RPMI7951 (cell line): Measurements from ENCODE around the gene RHO. TPM values are rescaled to one million over a fixed set of nuclear protein-coding genes. Genes with fewer than 3 reads are reported as not detected.
A peak's percentile ranks its signal among the peaks of the same experiment; 100 is the strongest.

Experiments used
- DNase-seq: peaks from one replicate; pipeline ENCODE4 v3.0.0-alpha.2; 2012; ENCODE audit warnings: low read depth
- total RNA-seq: library from RNA; depleted of rRNA; stranded (reverse); fragments of >200 nt; shearing (Covaris generic); gene quantifications from 2 replicates; pipeline ENCODE4 v1.2.3, GENCODE V29; 2014

RHO gene
- total RNA-seq, 1 experiment from 2014 or later: not detected

DNA sequence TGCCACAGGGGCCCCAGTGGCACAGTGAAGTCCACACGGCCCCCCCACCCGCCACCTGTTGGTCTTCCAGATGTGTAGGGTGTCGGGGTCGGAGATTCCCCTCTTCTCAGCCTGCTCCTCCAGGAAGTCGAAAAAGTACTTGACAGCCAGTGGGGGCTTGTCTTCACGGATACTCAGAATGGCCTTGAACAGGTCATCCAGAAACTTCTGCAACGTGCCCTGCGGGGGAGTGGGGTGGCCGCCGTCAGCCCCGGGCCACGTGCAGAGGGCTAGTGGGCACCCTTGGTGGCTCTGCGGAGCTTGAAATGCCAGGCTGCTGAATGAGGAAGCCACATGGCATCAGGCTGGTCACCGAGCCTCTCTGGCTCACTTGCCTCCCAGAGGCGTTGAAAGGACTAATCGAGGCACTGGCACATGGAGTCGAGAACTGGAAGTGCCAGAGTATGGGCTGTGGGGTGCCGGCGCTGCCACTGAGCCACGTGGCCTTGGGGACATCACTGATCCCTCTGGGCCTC is 31.2 kb downstream of the RHO start:
- DNase-seq: no peak

DNA sequence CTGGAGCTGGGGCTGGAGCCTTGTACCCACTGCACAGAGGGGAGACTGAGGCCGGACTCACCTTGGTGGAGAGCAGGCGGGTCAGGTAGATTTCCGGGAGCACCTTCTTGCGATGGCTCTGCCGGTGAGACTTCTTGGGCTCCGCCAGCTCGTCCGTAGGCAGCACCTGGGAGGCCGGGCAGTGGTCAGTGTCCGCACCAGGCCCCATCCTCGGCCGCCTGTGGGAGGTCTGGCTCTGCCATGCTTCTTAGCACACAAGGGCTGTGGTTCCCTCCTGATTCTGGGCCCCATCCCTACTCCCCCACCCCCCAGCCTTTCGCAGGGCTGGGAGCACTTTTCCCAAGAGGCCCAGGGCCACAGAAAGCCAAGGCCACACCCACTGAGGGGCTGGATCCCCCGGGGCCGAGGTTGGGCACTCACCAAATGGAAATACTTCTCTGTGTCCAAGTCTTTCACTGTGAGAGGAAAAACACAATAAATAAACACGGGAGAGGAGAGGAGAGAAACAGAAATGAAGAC is 31.9 kb downstream of the RHO start:
- DNase-seq: peak; percentile 94

DNA sequence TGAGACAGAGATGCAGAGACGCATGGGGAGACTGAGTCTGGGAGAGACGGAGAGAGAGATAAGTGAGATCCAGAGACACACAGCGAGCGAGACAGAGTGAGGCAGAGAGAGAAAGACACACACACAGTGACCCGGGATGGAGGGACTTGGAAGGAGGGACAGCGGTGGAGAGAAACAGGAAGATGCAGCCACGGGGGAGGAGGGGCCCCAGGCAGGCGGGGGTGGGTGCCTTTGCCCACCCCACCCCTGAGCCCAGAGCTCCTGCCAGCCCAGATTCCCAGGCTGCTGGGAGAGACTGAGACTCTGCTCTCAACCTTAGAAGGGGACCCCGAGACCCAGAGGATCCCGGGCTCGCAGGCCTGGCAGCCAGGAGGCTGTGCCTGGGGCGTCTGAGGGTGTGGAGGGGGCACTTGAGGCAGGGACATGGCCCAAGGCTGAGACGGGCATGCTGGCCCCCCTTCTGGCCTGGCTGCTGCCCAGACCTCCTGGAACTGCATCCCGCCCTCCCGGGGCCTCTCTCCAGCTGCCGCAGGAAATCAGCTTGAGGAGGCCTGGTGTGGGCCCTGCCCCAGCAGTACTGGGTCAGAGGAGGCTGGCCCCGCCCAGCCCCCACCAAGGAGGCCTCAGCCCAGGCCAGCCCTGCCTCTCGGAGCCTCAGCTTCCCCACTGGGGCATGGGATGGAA is 32.6 kb downstream of the RHO start:
- peak; percentile 94 for DNase-seq

DNA sequence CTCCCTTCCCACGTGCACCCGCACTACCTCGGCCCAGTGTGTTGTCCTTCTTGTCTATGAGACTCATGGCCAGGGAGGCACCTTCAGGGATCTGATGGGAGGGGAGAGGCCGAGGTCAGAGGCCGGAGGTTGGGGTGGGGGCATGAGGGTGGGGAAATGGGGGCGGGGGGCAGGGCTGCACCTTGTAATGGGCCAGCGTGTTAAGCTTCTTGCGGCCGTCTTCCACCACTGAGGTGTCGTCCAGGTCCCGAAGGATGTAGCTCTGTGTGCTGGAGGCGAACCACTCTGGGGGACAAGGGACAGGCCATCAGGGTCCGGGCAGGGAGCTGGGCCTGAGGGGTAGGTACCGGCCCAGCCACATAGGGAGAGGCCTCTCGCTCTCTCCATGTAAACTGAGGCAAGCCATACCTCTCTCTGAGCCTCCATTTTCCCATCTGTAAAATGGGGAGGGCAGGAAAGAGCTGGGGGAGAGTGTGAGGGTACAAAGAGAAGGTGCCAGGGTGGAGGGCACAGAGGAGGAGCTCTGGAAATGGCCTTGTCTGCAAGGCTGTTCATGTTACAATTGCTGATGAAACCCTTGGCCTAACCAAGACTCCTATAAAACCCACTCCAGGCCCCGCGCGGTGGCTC is 33.3 kb downstream of the RHO start:
- DNase-seq: no peak

DNA sequence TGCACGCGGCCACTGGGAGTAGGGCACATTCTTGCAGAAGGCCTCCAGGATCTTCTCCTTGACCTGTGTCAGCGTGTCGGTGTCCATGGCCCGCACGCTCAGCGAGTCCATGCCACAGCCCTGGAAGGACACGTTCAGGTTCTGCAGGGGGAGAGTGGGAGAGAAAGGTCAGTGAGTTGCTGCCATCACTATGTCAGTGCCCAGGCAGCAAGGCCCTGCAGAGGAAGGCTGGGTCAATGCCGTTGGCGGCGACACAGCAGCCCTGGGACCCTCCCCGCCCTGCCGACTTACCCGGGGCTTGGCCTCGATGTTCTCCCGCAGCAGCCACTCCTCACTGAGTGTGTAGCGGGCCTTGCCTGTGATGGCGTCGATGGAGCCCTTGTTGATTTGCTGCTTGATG is 34.4 kb downstream of the RHO start:
- no peak for DNase-seq

DNA sequence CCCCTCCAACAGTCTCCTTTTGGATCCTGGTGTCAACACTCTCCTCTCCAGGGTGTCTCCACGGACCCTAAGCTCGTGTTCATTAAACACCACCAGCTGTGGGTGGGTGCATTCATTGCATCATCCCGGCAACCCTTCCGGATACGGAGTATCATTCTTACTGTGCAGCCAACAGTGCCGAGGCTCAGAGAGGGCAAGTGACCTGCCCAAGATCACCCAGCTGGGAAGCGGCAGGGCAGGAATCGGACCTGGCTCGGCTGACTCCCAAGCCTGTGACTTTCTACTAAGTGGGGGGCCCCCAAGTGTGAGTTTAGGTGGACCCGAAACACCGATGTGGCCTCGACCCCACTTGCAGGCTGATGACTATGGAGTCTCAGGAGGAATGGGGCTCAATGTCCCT is 34.9 kb downstream of the RHO start:
- DNase-seq: no peak

DNA sequence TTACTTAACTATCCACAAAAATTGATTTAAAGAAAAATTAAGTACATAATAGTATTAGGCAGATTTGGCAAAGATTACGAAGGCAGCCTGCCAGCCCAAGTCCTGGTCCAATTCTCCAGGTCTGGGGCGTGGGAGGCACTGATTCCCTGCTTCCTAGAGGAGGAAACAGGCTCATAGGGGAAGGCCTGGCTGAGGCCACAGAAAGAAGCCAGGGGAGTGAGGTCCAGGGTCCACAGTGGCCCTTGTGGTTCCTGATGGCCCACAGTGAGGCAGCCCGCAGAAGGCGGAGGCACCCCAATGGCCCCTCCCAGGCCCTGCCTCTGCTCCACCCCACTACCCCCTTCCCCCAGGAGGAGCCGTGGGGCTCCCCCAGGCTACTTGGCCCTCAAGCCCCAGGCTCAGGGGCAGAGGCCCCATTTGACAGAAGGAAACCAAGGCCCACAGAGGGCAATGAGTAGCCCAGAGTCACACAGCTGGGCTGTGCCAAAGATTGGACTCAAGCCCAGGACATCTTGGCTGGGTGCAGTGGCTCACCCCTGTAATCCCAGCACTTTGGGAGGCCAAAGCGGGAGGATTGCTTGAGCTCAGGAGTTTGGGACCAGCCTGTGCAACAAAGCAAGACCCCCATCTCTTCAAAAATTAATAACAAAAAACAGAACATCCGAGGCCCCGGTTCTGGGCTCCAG is 35.6 kb downstream of the RHO start:
- no peak for DNase-seq

DNA sequence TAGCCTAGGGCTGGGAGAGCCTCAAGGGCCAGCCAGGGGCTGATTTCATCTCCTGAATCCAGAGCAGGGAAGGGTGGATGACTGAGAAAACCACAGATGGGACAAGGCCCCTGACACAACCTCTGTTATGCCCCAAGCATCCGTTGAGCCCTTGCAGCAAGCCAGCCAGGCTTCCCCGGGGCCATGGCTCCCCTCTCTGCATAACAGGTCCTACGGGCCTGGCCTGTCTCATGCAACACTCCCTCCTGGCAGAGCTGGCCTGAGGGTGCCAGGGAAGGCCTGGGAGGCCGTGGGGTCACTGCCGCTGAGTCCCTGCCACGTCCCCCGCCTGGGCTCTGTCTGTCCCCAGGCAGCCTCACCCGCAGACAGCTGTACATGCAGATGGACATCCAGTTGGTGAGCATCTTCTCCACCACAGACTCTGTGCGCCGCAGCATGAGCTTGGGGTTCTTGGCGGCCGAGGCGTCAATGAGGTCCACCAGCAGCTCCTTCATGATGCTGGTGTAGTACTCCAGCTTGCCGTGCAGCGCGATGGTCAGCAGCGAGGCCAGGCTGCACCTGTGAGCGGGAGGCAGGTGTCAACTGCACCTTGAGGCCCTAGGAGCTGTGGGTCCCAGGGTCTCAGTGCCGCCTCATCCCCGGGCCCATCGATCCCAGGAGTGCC is 36.7 kb downstream of the RHO start:
- DNase-seq: no peak

DNA sequence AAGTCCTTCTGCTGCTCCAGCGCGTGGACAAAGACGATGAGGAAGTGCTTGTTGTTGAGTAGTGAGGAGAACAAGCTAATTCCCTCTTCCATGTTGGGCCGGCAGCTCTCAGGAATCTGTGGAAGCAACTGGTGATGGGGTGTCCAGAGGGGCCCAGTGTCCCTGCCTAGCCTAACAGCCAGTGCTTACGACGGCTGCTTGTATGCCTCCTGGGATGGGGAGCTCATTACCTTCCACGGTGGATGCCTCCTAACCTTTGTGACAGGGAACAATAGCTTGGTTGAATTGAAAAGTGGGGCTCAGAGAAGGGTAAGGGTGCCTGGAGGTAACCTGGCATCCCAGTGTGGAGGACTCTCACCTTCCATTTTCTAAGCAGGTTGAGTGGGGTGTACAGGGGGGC is 37.5 kb downstream of the RHO start:
- no peak for DNase-seq

DNA sequence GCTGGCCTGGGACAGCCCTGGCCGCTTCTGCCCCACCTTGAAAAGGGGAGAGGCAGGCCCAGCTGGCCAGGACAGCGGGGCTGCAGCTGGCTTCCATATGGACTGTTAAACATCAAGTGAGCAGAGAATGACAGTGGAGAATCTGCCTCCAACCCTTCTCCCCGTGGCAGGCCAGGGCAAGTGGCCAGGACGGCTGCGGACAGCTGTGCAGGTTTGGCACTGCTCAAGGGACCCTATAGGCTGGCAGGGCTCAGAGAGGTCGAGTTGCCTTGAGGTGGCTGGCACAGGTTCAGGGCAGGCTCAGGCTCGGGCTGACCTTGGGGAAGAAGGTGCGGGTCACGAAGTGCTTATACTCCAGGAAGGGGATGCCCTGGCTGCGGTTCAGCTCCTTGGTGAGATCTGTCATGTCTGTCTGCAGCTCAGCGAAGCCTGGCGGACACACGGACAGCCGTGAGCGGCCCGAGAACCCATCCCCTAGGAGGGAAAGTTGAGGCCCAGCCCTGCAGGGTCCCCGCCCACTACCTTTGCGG is 38.8 kb downstream of the RHO start:
- peak; percentile 68 for DNase-seq

DNA sequence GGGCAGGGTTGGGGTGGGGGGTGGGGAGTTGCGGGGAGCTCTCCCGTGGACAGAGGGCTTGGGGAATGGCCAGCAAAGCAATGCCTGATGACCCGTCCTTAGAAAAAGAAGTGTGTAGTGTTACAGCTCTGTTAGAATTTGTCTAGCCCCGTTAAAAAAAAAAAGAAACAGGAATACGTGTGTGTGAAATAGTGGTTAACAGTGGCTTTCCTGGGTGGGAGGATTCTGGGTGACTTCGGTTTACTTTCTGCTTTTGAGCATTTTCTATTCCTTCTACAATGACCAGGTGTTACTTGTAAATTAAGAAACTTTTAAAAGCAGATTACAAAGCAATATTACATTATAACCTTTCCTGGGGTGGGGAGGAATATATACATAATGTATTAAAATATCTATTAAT is 39.5 kb downstream of the RHO start:
- no peak for DNase-seq

DNA sequence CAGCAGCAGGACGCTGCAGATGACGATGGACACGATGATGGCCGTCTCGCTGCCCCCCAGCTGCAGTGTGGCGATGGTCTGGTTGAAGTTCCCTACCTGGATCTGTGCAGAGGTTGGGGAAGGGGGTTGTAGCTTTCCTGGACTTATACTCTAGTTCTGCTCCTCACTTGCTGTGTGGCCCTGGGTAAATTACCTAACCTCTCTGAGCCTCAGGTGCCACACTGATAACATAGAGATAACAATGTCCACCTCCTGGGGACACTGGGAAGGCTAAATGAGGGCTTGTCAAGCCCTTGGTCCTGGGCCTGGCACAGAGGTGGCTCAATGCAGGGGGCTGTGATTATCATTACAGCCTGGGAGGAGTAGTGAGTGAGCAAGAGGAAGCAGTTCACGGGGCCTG is 41.4 kb downstream of the RHO start:
- no peak for DNase-seq

DNA sequence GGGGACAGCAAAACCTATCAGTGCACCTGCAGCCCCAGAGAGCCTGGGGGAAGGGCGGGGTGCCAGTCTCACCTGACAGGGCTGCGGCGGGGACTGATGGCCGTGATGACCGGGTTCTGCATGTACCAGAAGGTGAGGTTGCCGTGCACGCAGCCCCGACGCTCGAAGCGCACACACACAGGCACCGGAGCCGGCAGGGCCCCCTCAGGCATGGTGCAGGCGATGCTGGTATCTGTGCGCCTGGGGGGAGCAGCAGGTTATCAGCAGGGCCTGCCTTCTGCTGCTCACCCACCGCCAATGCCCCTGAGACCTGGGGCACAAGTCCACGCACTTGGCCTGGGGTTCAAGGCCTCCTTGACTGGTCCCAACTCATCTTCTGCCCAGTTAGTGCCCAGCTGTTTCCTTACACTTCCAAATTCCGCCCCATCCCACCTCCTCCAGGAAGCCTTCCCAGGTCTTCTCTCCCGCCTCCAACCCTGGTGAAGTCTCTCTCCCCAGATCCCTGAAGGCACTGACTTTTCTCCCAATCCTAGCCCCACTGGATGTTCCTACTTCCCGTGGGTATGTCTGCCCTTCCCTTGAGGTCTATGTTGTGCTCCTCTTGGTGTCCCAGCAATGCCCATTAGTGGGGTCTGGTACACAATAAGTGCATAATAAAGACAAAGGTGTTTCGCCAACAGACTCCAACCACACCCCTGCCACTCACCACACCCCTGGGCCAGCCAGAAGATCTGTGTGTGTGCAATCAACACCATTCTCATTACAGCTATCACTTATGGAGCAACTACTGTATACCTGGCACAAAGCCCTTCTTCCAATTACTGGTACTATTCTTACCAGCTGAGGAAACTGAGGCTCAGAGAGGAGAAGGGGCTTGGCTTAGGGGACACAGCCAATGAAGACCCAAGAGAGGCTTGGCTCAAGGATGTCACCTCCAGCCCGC is 43.4 kb downstream of the RHO start:
- DNase-seq: no peak

DNA sequence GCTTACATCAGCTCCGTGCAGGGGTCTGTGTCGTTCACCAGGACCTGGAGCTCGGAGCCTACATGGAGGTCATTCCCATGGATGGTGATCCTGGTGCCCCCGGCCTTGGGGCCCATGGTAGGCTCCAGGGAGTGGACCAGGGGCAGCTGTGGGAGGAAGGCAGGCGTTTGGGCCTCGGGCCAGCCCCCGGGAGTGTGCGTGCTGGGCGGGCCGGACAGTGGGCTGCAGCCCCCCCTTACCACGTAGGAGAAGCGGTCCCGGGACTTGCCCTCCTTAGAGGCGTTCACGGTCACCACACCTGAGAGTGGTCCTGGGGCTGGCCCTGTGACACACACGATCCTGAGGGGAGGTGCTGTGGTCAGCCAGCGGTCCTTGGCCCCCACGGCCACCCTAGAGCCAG is 44.2 kb downstream of the RHO start:
- DNase-seq: no peak

DNA sequence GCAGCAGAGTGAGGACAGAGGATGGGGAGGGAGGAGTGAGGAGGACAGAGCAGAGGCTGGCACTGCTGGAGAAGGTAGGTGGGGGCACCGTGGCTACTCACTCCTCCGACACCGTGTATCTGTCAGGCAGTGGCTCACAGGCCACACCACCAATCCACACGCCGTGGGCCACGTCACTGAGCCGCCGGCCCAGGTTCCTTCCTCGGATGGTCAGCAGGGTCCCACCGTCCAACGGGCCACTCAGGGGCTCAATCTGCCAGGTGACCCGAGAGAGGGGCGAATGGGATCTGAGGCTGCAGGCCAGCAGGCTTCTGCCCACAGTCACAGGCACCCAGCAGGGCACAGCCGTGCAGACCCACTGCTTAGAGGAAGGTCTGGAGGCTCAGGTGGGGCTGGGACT is 45.1 kb downstream of the RHO start:
- DNase-seq: no peak

DNA sequence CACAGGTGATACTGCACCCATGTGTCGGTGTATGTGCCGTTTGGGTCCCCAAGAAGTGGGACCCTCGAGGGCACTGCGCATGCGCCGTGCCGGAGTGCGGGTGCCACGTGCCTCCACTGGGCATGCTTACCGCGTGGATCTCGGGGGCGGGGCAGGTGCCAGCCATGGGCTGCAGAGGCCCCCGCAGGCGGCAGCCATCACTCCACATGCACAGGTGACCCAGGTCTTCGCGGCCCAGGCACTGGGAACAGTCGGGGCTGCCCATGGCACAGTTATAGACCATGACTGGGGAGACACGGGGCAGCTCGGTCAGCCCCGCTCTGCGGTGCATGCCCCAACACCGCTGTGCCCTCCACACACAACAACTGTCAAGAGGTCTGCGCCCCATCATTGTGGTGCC is 45.8 kb downstream of the RHO start:
- no peak for DNase-seq

DNA sequence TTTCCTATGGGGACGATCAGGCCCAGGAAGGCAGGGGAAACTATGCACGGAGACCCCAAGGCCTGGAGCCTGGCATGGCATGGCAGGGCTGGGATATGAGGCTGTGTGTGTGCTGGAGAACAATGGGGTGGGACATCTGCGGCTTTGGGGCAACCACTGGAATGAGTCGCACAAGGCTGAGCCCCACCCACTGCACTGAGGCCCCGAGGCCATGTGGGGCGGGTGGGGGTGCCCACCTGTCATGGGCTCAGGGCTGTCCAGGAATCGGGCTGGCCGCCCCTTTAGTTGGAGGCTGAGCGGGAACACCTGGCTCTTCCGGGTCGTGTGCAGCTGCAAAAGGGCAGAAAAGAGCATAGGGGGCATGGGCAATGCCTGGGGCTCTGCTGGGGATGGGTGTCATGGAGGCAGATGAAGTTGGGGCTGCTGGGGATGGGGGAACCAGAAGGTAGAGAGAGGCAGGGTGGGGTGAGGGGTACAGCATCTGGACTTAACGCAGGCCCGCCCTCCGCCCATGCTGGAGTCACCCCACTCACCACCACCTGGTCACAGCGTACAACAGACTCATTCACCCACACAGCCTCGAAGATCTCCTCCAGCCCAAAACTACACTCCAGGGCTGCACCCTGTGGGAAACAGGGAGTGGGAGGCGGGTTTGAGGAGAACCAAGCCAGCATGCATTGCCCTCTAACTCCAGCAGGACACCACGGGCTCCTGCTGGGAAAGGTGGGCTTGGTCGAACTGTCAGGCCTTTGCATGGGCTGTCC is 47.0 kb downstream of the RHO start:
- DNase-seq: no peak

DNA sequence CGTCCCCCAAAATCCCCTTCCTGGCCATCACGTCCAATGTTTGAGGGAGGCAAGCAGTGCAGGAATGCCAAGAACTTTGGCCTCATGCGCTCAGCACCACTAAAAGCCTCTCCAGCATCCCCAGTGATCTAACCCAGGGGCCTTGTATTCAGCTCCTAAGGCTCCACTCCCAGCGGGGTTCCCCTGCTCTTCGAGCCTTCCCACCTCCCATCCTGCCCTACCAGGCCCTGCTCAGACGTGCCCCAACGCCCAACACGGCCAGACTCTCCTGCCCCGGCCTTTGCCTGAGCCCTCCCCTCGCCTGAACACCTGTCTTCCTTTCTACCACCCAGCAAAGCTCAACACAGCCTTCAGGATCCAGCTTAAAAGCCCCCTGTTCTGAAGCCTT is 47.6 kb downstream of the RHO start:
- DNase-seq: no peak

DNA sequence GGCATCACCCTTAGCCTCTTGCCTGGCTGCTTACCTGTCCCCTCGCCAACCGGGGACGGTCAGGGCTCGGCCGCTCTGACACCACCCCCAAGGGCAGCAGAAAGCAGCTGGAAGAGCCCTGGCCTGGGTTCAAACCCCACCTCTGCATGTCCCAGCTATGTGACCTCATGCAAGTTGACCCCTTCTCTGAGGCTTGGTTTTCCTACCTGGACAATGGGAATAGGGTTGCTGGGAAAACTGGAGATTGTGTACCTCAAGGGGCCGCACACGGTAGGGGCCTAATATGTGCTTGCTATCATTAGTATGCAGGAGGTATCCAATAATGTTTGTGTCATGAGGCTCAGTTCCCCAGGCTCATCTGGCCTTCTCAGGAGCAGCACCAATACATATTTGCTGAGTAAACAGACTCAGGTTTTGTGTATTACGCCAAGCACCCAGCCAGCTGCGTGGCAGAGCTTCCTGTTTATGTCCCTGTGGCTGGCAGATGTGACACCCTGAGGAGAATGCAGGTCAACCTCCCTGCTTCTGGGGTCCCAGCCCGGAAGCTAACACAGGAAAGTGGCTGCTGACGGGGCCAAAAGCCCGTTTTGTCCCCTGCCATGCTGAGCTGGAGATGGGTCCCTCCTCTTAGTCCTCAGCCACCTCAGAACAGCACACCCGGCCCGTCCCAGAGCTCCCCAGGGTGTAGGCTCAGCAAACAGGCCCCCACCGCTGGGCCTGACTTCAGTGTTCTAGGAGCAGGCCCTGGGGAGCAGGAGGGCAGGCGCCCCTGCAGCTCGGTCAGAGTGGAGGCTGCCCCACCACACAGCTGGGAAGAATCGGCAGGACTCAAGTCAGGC is 48.3 kb downstream of the RHO start:
- DNase-seq: no peak
